Fibroblast of lung (primary cell): ENCODE measurements around the gene COMP. TPM values are rescaled to one million over a fixed set of nuclear protein-coding genes. Genes with fewer than 3 reads are reported as not detected.

Experiments
- DNase-seq, 2 donors: peaks; one replicate each; pipeline versions ENCODE4 v3.0.0 to v3.0.0-alpha.2; 2010; ENCODE audit warnings: low read depth in 2 of 2
- H2AFZ ChIP-seq: 2 replicates; pipeline ENCODE4 v1.5.1; 2012; ENCODE audit warnings: low read length, control low read depth, inconsistent platforms
- H3K27ac ChIP-seq: 2 replicates; pipeline ENCODE4 v1.5.1; 2011; ENCODE audit warnings: low read length, control low read depth; ENCODE audit not compliant: insufficient read depth
- H3K27me3 ChIP-seq: 2 replicates; pipeline ENCODE4 v1.5.1; 2011; ENCODE audit warnings: mild to moderate bottlenecking, low read length; ENCODE audit not compliant: control insufficient read depth, insufficient read depth
- H3K36me3 ChIP-seq: 2 replicates; pipeline ENCODE4 v1.5.1; 2011; ENCODE audit warnings: low read length; ENCODE audit not compliant: control insufficient read depth, insufficient read depth
- H3K4me1 ChIP-seq: 2 replicates; pipeline ENCODE4 v1.5.1; 2011; ENCODE audit warnings: low read length; ENCODE audit not compliant: control insufficient read depth, insufficient read depth; ENCODE audit errors: extremely low read depth
- H3K4me2 ChIP-seq: 2 replicates; pipeline ENCODE4 v1.5.1; 2011; ENCODE audit warnings: low read length, control low read depth; ENCODE audit not compliant: insufficient read depth; ENCODE audit errors: extremely low read depth
- H3K4me3 ChIP-seq, 4 experiments: fragments of 200-600 bp in 1 of 4; sonication (generic) in 1 of 4; replicated peaks in 1 of 4; 2 replicates each; pipeline ENCODE4 v1.5.1; 2011 to 2016; ENCODE audit warnings: low read length in 4 of 4, low read depth in 3 of 4, mild to moderate bottlenecking in 3 of 4, control low read depth in 2 of 4, inconsistent platforms in 1 of 4, mixed read lengths in 1 of 4; ENCODE audit not compliant: insufficient read depth in 1 of 4; ENCODE audit errors: control extremely low read depth in 1 of 4
- H3K79me2 ChIP-seq: 2 replicates; pipeline ENCODE4 v1.5.1; 2012; ENCODE audit warnings: mild to moderate bottlenecking, low read length, inconsistent platforms; ENCODE audit not compliant: control insufficient read depth, insufficient read depth
- H3K9ac ChIP-seq: 2 replicates; pipeline ENCODE4 v1.5.1; 2011; ENCODE audit warnings: mild to moderate bottlenecking, low read length, control low read depth; ENCODE audit not compliant: insufficient read depth
- H3K9me3 ChIP-seq: 2 replicates; pipeline ENCODE4 v1.5.1; 2012; ENCODE audit warnings: low read depth, low read length; ENCODE audit not compliant: control insufficient read depth, insufficient read depth
- H4K20me1 ChIP-seq: 2 replicates; pipeline ENCODE4 v1.5.1; 2011; ENCODE audit warnings: low read length; ENCODE audit not compliant: control insufficient read depth, insufficient read depth; ENCODE audit errors: extremely low read depth
- CTCF ChIP-seq, 2 donors: IDR thresholded peaks in 1 of 2; conservative IDR thresholded peaks in 1 of 2; 1 replicate in 1 of 2; 2 replicates in 1 of 2; pipeline ENCODE4 v1.5.1; 2011 to 2012; ENCODE audit warnings: low read length in 2 of 2, control low read depth in 1 of 2, inconsistent platforms in 1 of 2, low read depth in 1 of 2, mild to moderate bottlenecking in 1 of 2
- EZH2 ChIP-seq: IDR thresholded peaks from 2 replicates; pipeline ENCODE4 v1.5.1; 2012; ENCODE audit warnings: low read length, control low read depth, mild to moderate bottlenecking; ENCODE audit errors: missing control alignments
- polyA plus RNA-seq, 2 donors: library from polyadenylated mRNA; depleted of rRNA in 1 of 2; stranded (reverse) in 1 of 2; unstranded in 1 of 2; fragments of >200 nt; gene quantifications; 2 replicates each; pipeline ENCODE4 v1.2.1, GENCODE V29; 2011 to 2012; ENCODE audit warnings: missing spikeins in 1 of 2
- total RNA-seq: library from RNA; depleted of rRNA; stranded (reverse); fragments of >200 nt; gene quantifications from 2 replicates; pipeline ENCODE4 v1.2.1, GENCODE V29; 2014

COMP gene
- total and polyA plus RNA-seq, 2 donors (not counting 1 experiment from before 2014, with no cell fraction given) = 0.05 to 0.17 TPM

- no peak overlapping the region for H3K4me2 ChIP-seq
These were observed 27.2 kb downstream of the COMP start for GRCh38 chr19:18763674-18764590.

GRCh38 chr19:18762125-18763023 lies 28.7 kb downstream of the COMP start:
- Histone ChIP-seq H3K36me3 (no peaks in the 10 kb centered on the region), H4K20me1 (no peaks in the 10 kb centered on the region), H3K27ac (no peak overlapping the region), H3K27me3 (no peaks in the 10 kb centered on the region), H3K4me3 (no peak overlapping the region), H3K4me2 (peak overlapping the region; percentile 13), H3K4me1 (peaks cover 6% of the 10 kb centered on the region), H3K79me2 (no peaks in the 10 kb centered on the region), H2AFZ (no peak overlapping the region), H3K9ac (no peak overlapping the region), H3K9me3 (no peaks in the 10 kb centered on the region)
- TF ChIP-seq EZH2 (no peak), CTCF (conservative IDR thresholded peaks at IDR 0.05 in 1 of 2, IDR thresholded peaks at IDR 0.05 in 1 of 2; ENCODE audit: low read depth in 1 of 2, low read length in 2 of 2) (no peak)
- DNase-seq = peak; percentile 56 to 72

More at GRCh38 chr19:18763674-18764590, 27.2 kb downstream of the COMP start:
- H2AFZ ChIP-seq = no peak overlapping the region
- H3K9me3 ChIP-seq = no peaks in the 10 kb centered on the region
- peak in 1 of 2 donors; percentile 75 for DNase-seq
- H3K36me3 ChIP-seq = no peaks in the 10 kb centered on the region
- H3K79me2 ChIP-seq = no peaks in the 10 kb centered on the region
- no peak overlapping the region for H3K9ac ChIP-seq
- H4K20me1 ChIP-seq = no peaks in the 10 kb centered on the region
- H3K27me3 ChIP-seq = no peaks in the 10 kb centered on the region
- no peak overlapping the region for H3K4me3 ChIP-seq
- H3K27ac ChIP-seq = no peak overlapping the region
- peaks cover 6% of the 10 kb centered on the region for H3K4me1 ChIP-seq
- TF ChIP-seq CTCF (conservative IDR thresholded peaks at IDR 0.05 in 1 of 2, IDR thresholded peaks at IDR 0.05 in 1 of 2; ENCODE audit: low read depth in 1 of 2, low read length in 2 of 2) = no peak
- no peak for TF ChIP-seq EZH2
